ENCODE results near the gene MYPN.
"Not testable (repeated sequence)": the region's sequence is repeated elsewhere in the genome, so short reads cannot be mapped to it uniquely, and the experiment has no call there.

MYPN gene

GRCh38 chr10:68135922-68136792 is 26.9 kb downstream of the MYPN start:
- no peak for DNase-seq

GRCh38 chr10:68137171-68137570 is 27.9 kb downstream of the MYPN start:
- no peak for DNase-seq

DNA sequence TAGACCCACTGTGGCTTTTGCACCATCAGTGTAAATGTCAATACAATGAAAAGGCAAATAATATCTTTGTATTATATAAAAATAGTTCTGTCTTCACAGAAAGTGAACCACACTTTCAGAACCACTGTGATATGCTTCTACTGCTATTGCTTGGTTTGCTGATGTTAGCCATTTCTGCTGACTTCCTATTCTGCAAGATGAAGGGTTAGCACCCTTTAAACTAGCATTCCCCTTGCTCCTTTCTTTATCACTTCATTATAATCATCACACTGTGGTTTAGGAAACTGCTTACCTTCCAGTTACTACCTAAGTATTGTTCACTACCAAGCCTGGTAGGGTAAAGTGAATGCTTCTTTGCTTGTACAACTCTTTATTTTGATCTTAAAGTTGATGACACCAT is 29.2 kb downstream of the MYPN start:
- DNase-seq, result no peak

GRCh38 chr10:68139448-68140272 is 30.4 kb downstream of the MYPN start:
- DNase-seq, result no peak

- DNase-seq, result no peak
Measured at GRCh38 chr10:68142761-68143160, 33.5 kb downstream of the MYPN start.

DNA sequence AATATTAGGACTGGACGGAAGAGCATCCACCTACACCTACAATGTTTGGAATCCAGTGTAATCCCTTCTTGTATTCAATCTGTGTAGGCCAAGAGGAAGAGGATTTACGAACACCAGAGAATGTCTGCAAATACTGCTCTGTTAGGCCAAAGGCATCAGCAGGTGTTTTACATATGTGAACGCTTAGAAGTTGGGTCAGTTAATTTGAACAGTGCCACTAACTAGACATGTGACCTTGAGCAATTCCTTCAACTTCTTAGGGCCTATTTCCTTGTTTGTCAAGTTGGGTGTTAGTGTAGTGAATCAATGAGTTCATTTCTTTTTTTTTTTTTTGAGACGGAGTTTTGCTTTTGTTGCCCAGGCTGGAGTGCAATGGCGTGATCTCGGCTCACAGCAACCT is 35.4 kb downstream of the MYPN start:
- no peak for DNase-seq

GRCh38 chr10:68145705-68146104 is 36.4 kb downstream of the MYPN start:
- DNase-seq, result no peak

DNA sequence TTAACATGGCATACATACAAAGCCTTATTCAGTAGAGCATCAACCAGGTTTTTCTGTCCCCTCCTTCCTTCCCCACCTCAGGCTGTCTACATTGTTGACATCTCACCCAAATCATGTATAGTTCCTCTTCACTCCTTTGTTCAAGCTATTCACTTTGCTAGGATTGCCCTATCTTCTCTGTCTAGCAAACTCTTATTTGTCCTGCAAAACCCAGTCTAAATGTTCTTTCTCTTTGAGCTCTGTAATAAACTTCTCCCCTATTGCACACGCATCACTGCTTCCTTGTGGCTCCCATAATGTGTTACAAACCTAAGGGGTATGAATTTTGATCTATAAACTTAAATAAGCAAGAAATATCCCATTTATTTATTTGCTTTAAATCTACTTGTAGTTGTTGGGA is 36.8 kb downstream of the MYPN start:
- no peak for DNase-seq

- no peak for DNase-seq
Measured at GRCh38 chr10:68151453-68151852, 42.2 kb downstream of the MYPN start.

DNA sequence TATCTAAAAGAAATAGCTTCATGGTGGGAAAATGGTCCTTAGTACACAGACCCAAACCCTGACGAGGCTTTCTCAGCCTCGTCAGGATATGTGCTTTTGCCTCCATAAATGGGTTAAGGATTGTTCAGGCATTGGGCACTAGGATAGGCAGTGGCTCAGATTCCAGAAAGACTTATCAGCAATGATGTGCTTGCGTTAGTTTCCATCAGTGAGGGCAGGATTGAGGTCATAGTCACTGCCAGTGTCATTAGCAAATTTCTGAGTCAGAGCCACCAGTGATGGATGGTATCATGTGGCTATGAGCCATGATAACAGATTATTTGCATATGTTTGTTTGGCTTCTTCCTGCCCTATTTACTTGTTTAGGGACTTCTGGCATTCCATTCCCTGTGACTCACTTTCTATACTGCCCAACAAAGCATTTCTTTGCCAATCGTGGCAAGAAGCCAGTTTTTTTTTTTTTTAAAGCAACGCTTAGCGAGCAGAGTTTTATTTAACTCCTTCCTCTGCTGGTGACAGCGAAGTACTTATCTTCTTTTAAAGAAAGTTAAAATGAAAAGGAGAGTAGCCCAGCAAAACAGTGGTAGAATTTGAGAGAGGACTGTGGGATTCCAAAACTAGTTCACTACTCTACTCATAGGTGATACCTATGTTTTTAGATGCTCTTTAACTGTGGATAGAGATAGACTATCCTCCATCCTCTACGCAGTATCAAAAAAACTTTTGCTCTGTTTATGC is 44.4 kb downstream of the MYPN start:
- DNase-seq, result no peak

GRCh38 chr10:68154211-68154497 is 44.9 kb downstream of the MYPN start:
- DNase-seq, result no peak

DNA sequence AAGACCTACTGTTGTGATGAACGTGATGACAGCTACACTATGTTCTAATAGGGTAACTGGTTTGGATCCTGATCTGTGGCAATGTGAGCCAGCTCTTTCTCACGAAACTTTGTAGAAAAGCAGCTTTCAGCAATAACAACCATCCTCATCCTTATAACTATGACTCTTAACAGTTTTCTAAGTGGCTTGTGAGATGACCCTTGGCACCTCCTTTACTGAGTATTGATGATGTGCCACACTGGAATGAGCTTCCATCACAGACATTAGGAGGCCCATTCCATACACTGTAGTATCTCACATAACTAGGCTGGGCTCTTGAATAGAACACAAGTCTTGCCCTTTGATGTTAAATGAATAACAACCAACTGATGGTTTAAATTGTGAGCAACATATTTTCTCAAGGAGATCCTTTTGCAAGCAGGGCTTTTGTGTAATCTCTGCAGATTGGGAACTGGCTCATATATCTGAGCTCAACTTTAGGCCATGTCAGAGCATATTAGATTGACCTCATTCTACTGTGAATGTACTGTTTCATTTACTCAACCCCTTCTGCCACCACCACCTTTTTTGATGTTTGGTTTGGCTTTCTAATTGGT is 46.4 kb downstream of the MYPN start:
- no peak for DNase-seq

GRCh38 chr10:68156373-68157185 is 47.3 kb downstream of the MYPN start:
- peak; percentile 5 to 67 (median 29) for DNase-seq

GRCh38 chr10:68157522-68157921 is 48.2 kb downstream of the MYPN start:
- not testable (repeated sequence) for DNase-seq

DNA sequence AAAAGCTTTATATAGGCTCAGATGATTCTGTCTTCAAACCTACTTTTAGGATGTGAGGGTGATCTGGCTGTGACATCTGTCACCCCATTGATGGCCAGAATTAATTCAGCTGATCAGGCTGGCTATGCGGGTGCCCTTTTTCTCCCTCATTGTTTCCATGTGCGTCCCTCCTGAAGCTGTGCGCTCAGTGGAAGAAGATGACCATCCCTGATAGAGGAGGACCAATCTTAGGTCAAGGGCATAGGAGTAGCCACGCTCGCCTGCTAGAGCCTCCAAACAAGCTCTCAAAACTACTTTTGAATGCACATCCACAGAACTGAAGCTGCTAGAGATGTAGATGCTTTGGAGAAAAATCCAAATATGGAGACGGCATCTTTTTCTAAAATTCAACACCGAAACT is 48.7 kb downstream of the MYPN start:
- DNase-seq, result no peak

- DNase-seq, result no peak
Measured at GRCh38 chr10:68163735-68164134, 54.4 kb downstream of the MYPN start.

- DNase-seq, result no peak
Measured at GRCh38 chr10:68165643-68166042, 56.4 kb downstream of the MYPN start.

GRCh38 chr10:68166871-68167585 is 57.7 kb downstream of the MYPN start:
- no peak for DNase-seq

- DNase-seq, result no peak
Measured at GRCh38 chr10:68167586-68168189, 58.4 kb downstream of the MYPN start.

- no peak for DNase-seq
Measured at GRCh38 chr10:68171539-68172080, 62.3 kb downstream of the MYPN start.

GRCh38 chr10:68172324-68172723 is 63.0 kb downstream of the MYPN start:
- no peak for DNase-seq
